Measurements from ENCODE around the gene STK38. TPM values are rescaled to one million over a fixed set of nuclear protein-coding genes. Genes with fewer than 3 reads are reported as not detected.
A peak's percentile ranks its signal among the peaks of the same experiment; 100 is the strongest.

The STK38 gene
- total RNA-seq, 1 donor from 2014 or later, result 50.1 TPM

GRCh38 chr6:36542041-36542440 is 5.2 kb downstream of the STK38 start:
- Mint-ChIP-seq H3K36me3 (peaks cover 26% of the 10 kb centered on the region), H3K9me3 (no peaks in the 10 kb centered on the region), H3K4me1 (ENCODE audit: unreplicated experiment) (peaks cover 18% of the 10 kb centered on the region), H3K27ac (no peak overlapping the region), H3K4me3 (no peak overlapping the region), H3K27me3 (no peaks in the 10 kb centered on the region)
- DNase-seq (ENCODE audit: extremely low spot score, unreplicated experiment), result no peak
- no peak for TF ChIP-seq CTCF (conservative IDR thresholded peaks at IDR 0.05)

GRCh38 chr6:36539814-36540568 is 7.3 kb downstream of the STK38 start:
- Mint-ChIP-seq H3K4me3 (no peak overlapping the region), H3K27me3 (no peaks in the 10 kb centered on the region), H3K9me3 (no peaks in the 10 kb centered on the region), H3K4me1 (ENCODE audit: unreplicated experiment) (peaks cover 5% of the 10 kb centered on the region), H3K27ac (no peak overlapping the region), H3K36me3 (peaks cover 40% of the 10 kb centered on the region)
- no peak for DNase-seq (ENCODE audit: extremely low spot score, unreplicated experiment)
- TF ChIP-seq CTCF (conservative IDR thresholded peaks at IDR 0.05), result peak; percentile 30

- no peak for DNase-seq (ENCODE audit: extremely low spot score, unreplicated experiment)
- Mint-ChIP-seq H3K36me3 (peaks cover 48% of the 10 kb centered on the region), H3K4me1 (ENCODE audit: unreplicated experiment) (no peaks in the 10 kb centered on the region), H3K27me3 (no peaks in the 10 kb centered on the region), H3K4me3 (no peak overlapping the region), H3K27ac (no peak overlapping the region), H3K9me3 (no peaks in the 10 kb centered on the region)
- no peak for TF ChIP-seq CTCF (conservative IDR thresholded peaks at IDR 0.05)
These were observed 10.3 kb downstream of the STK38 start for GRCh38 chr6:36536873-36537547.

- no peak for TF ChIP-seq CTCF (conservative IDR thresholded peaks at IDR 0.05)
- no peak for DNase-seq (ENCODE audit: extremely low spot score, unreplicated experiment)
- no peaks in the 10 kb centered on the region for H3K27me3 Mint-ChIP-seq
- no peaks in the 10 kb centered on the region for H3K9me3 Mint-ChIP-seq
- H3K4me3 Mint-ChIP-seq, result no peak overlapping the region
- H3K4me1 Mint-ChIP-seq (ENCODE audit: unreplicated experiment), result peaks cover 1% of the 10 kb centered on the region
- H3K36me3 Mint-ChIP-seq, result peaks cover 40% of the 10 kb centered on the region
- no peak overlapping the region for H3K27ac Mint-ChIP-seq
These were observed 14.0 kb downstream of the STK38 start for GRCh38 chr6:36533321-36533720.

- DNase-seq (ENCODE audit: extremely low spot score, unreplicated experiment), result no peak
- H3K4me1 Mint-ChIP-seq (ENCODE audit: unreplicated experiment), result peaks cover 5% of the 10 kb centered on the region
- no peaks in the 10 kb centered on the region for H3K27me3 Mint-ChIP-seq
- H3K4me3 Mint-ChIP-seq, result no peak overlapping the region
- H3K36me3 Mint-ChIP-seq, result peaks cover 41% of the 10 kb centered on the region
- H3K27ac Mint-ChIP-seq, result peak overlapping the region; percentile 6
- H3K9me3 Mint-ChIP-seq, result no peaks in the 10 kb centered on the region
- TF ChIP-seq CTCF (conservative IDR thresholded peaks at IDR 0.05), result no peak
These were observed 21.2 kb downstream of the STK38 start for GRCh38 chr6:36526066-36526465.
